Hindlimb muscle (tissue), 1 donor: ENCODE data around the gene CA10. TPM values are rescaled to one million over a fixed set of nuclear protein-coding genes. Genes with fewer than 3 reads are reported as not detected.

ENCODE experiments used
- DNase-seq: peaks from one replicate; pipeline ENCODE4 v3.0.0-alpha.2; 2013
- polyA plus RNA-seq: library from polyadenylated mRNA; unstranded; fragments of 120-200 nt; gene quantifications from one replicate; pipeline ENCODE4 v1.2.1, GENCODE V29; 2013; ENCODE audit not compliant: insufficient read length

The CA10 gene
- polyA plus RNA-seq, 1 donor: 14.0 TPM

- DNase-seq: no peak
Measured at GRCh38 chr17:52145476-52145875, 13.0 kb downstream of the CA10 start.

- no peak for DNase-seq
Measured at GRCh38 chr17:52143542-52143941, 15.0 kb downstream of the CA10 start.

- no peak for DNase-seq
Measured at GRCh38 chr17:52140601-52141000, 17.9 kb downstream of the CA10 start.

GRCh38 chr17:52138752-52139151 is 19.8 kb downstream of the CA10 start:
- DNase-seq: no peak

- no peak for DNase-seq
Measured at GRCh38 chr17:52138350-52138749, 20.2 kb downstream of the CA10 start.

- no peak for DNase-seq
Measured at GRCh38 chr17:52136166-52136565, 22.3 kb downstream of the CA10 start.

- no peak for DNase-seq
Measured at GRCh38 chr17:52134641-52135040, 23.9 kb downstream of the CA10 start.

GRCh38 chr17:52128721-52129120 is 29.8 kb downstream of the CA10 start:
- DNase-seq: no peak

GRCh38 chr17:52124993-52125392 is 33.5 kb downstream of the CA10 start:
- no peak for DNase-seq

GRCh38 chr17:52124561-52124960 is 34.0 kb downstream of the CA10 start:
- DNase-seq: no peak

GRCh38 chr17:52120465-52120864 is 38.0 kb downstream of the CA10 start:
- no peak for DNase-seq

- DNase-seq: no peak
Measured at GRCh38 chr17:52110923-52111581, 47.5 kb downstream of the CA10 start.

GRCh38 chr17:52106638-52107261 is 51.8 kb downstream of the CA10 start:
- peak; percentile 58 for DNase-seq

- DNase-seq: no peak
Measured at GRCh38 chr17:52106072-52106471, 52.4 kb downstream of the CA10 start.

GRCh38 chr17:52105591-52105990 is 52.9 kb downstream of the CA10 start:
- DNase-seq: no peak

- DNase-seq: no peak
Measured at GRCh38 chr17:52096056-52096455, 62.5 kb downstream of the CA10 start.

GRCh38 chr17:52084176-52084575 is 74.3 kb downstream of the CA10 start:
- no peak for DNase-seq

- DNase-seq: no peak
Measured at GRCh38 chr17:52079496-52079895, 79.0 kb downstream of the CA10 start.

GRCh38 chr17:52071712-52072111 is 86.8 kb downstream of the CA10 start:
- DNase-seq: no peak

GRCh38 chr17:52064791-52065211 is 93.7 kb downstream of the CA10 start:
- no peak for DNase-seq

- no peak for DNase-seq
Measured at GRCh38 chr17:52049496-52049895, 109.0 kb downstream of the CA10 start.

- DNase-seq: no peak
Measured at GRCh38 chr17:52049051-52049450, 109.5 kb downstream of the CA10 start.

GRCh38 chr17:52048137-52048898 is 110.2 kb downstream of the CA10 start:
- DNase-seq: no peak

GRCh38 chr17:52047086-52047485 is 111.4 kb downstream of the CA10 start:
- DNase-seq: peak; percentile 6
